NCI-H2107 treated with DMSO at 0.1 percent for 48 hours (cell line): ENCODE data around the gene P2RX1.

ENCODE experiments used
- DNase-seq: peaks from one replicate; lab custom pipeline; 2025; ENCODE audit not compliant: unreplicated experiment; lab: John Stamatoyannopoulos, UW

Gene P2RX1

GRCh38 chr17:3915995-3916696 is at the start of gene P2RX1:
Gene P2RX1 (minus strand): TSS chr17:3916465. CDS start chr17:3916225, 240 bp downstream.
- no peak for DNase-seq

- peak; percentile 71 for DNase-seq
Measured at GRCh38 chr17:3965118-3965800, 49.0 kb upstream of the P2RX1 start.

GRCh38 chr17:3964203-3965117 is 48.2 kb upstream of the P2RX1 start, which contains the start of gene ATP2A3:
Gene ATP2A3 (minus strand): TSS chr17:3964437. CDS start chr17:3964291, 146 bp downstream.
- DNase-seq, result no peak

- no peak for DNase-seq
Measured at GRCh38 chr17:3963237-3964201, 47.3 kb upstream of the P2RX1 start.

- DNase-seq, result no peak
Measured at GRCh38 chr17:3962965-3963236, 46.6 kb upstream of the P2RX1 start.

GRCh38 chr17:3962217-3962964 is 46.1 kb upstream of the P2RX1 start:
- DNase-seq, result no peak

GRCh38 chr17:3961564-3962047 is 45.3 kb upstream of the P2RX1 start:
- peak; percentile 32 for DNase-seq

- DNase-seq, result no peak
Measured at GRCh38 chr17:3960764-3961163, 44.5 kb upstream of the P2RX1 start.

- no peak for DNase-seq
Measured at GRCh38 chr17:3959921-3960601, 43.8 kb upstream of the P2RX1 start.

- DNase-seq, result peak; percentile 46
Measured at GRCh38 chr17:3959295-3959899, 43.1 kb upstream of the P2RX1 start.

- no peak for DNase-seq
Measured at GRCh38 chr17:3957735-3958599, 41.7 kb upstream of the P2RX1 start.

- peak; percentile 79 for DNase-seq
Measured at GRCh38 chr17:3956983-3957382, 40.7 kb upstream of the P2RX1 start.

GRCh38 chr17:3956327-3956957 is 40.2 kb upstream of the P2RX1 start:
- DNase-seq, result peak; percentile 71

- no peak for DNase-seq
Measured at GRCh38 chr17:3955673-3955988, 39.4 kb upstream of the P2RX1 start.

GRCh38 chr17:3954976-3955672 is 38.9 kb upstream of the P2RX1 start:
- DNase-seq, result no peak

GRCh38 chr17:3954086-3954485 is 37.8 kb upstream of the P2RX1 start:
- no peak for DNase-seq

GRCh38 chr17:3953542-3953941 is 37.3 kb upstream of the P2RX1 start:
- DNase-seq, result no peak
